RPMI8226 (cell line): ENCODE data around the gene ARHGAP12.
"Not testable (repeated sequence)": the region's sequence is repeated elsewhere in the genome, so short reads cannot be mapped to it uniquely, and the experiment has no call there.

Experiments
- DNase-seq: peaks from one replicate; pipeline ENCODE4 v3.0.0-alpha.2; 2015

ARHGAP12 gene

GRCh38 chr10:31921031-31921430 is 7.6 kb downstream of the ARHGAP12 start:
- no peak for DNase-seq

DNA sequence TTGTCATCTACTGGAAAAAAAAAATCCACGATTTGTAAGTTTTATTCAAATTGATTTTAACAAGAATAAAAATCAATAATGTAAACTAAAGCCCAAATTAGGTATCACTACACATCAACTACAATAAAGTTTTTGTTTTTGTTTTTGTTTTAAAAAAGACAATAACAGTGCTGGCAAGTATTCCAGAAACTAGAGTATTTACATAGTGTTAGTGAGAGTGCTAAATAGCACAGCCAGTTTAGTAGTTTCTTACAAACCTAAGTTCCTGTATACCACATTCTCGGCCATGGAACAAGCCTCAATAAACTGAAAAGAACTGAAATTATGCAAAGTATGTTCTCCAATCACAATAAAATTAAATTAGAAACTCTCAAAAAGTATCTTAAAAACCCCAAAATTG is 8.1 kb downstream of the ARHGAP12 start:
- DNase-seq, result no peak

- no peak for DNase-seq
Measured at GRCh38 chr10:31918671-31919409, 9.8 kb downstream of the ARHGAP12 start.

- no peak for DNase-seq
Measured at GRCh38 chr10:31914370-31914769, 14.3 kb downstream of the ARHGAP12 start.

- DNase-seq, result no peak
Measured at GRCh38 chr10:31912898-31913850, 15.5 kb downstream of the ARHGAP12 start.

DNA sequence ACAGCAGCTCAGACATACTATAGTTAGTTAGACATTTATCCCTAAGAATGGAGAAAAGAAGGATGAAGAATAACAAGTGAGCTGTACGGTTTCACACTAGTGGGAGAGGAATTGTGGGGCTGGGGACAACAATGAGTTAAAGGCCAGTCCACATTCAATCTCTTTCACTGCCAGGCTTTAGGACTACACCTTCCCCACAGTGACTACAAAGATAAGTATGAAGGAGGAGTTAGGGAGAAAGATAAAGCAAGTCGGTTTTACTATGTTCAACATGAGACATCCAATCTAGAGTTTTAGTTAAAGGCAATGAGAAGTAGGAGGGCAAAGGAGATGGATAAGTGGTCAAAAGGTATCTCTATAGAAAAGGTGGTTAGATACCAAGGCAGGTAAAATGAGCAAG is 16.3 kb downstream of the ARHGAP12 start:
- no peak for DNase-seq

GRCh38 chr10:31910016-31910415 is 18.6 kb downstream of the ARHGAP12 start:
- no peak for DNase-seq

DNA sequence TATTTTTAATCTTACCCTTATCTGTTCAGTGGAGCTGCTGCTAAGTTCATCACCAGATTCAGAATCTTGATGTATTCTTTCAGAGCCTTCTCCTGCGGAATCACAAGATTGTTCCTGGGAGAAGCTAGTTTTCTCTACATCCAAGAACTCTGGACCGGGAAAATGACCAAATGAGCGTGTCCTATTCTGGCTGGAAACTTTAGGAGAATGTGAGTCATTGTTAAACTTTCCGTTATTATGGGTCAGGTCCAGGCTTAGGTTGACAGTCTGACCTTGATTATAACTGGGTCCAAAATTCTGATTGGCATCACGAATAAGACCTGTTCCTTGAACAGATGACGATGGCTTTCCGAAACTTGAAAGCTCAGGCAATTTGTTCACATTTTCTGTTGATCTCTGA is 20.5 kb downstream of the ARHGAP12 start:
- DNase-seq, result no peak

GRCh38 chr10:31906039-31906438 is 22.6 kb downstream of the ARHGAP12 start:
- no peak for DNase-seq

DNA sequence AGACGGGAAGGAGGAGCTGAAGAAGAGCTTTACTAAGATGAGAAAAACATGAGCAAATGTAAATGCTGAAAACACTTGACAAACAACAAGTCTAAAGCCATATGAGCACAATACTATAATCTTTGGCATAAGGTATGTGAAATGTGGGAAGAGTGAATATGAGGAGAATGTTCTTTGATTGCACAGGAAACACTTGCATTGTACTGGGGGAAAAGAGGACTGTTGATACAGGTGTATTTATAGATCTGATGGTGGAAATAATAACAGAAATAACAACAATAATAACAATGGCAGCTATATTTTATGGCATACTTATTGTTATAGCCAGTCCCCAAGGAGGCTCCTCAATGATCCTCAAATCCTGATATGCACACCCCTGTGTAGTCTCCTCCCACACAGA is 23.0 kb downstream of the ARHGAP12 start:
- no peak for DNase-seq

DNA sequence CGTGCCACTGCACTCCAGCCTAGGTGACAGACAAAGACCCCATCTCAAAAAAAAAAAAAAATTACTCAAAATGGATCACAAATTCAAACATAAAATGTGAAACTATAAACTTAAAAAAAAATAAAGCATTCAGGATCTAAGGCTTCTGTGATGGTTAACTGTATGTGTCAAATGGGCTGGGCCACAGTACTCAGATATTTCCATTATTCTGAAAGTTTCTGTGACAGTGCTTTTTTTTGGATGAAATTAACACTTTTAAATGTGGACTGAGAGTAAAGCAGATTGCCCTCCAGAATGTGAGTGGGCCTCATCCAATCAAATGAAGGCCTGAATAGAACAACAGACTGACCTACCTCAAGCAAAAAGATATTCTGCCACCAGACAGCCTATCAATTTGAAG is 26.0 kb downstream of the ARHGAP12 start:
- DNase-seq, result no peak

- no peak for DNase-seq
Measured at GRCh38 chr10:31897506-31897905, 31.1 kb downstream of the ARHGAP12 start.

DNA sequence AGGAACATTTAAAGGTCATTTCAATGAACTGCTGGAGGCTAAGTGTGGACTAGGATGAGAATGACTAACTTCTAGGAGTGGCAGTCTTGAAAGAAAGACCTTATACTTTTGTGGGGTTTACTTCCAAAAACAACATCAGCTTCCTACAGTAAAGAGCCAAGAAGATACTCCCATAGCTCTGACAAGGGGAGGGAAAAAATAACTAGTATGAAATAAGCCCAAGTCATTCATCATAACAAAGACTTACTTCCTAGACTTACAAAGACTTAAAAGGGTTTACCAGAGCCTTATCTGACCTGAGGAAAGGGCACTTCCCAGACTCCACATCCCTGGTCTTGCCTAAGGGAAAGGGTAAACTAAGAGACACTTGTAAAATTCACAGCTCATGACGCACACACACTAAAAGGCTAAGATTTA is 31.7 kb downstream of the ARHGAP12 start:
- DNase-seq, result no peak

- DNase-seq, result not testable (repeated sequence)
Measured at GRCh38 chr10:31895722-31896121, 32.9 kb downstream of the ARHGAP12 start.

DNA sequence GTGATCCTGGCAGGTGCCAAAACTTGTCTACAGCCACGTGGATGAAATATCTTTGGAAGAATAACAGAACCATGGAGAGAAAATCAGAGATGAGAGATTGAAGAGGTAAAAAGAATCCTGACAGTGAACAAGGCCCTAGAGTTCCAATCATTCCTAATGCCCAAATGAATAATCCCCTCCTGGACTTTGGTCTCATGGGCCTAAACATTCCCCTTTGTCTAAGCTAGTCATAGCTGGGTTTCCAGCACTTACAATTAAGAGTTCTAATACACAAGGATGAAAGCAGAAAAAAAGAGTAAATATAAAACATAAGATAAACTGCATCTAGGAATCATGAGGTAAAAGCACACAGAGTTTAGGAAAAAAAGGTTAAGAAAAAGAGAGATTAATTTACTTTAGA is 40.2 kb downstream of the ARHGAP12 start:
- no peak for DNase-seq

DNA sequence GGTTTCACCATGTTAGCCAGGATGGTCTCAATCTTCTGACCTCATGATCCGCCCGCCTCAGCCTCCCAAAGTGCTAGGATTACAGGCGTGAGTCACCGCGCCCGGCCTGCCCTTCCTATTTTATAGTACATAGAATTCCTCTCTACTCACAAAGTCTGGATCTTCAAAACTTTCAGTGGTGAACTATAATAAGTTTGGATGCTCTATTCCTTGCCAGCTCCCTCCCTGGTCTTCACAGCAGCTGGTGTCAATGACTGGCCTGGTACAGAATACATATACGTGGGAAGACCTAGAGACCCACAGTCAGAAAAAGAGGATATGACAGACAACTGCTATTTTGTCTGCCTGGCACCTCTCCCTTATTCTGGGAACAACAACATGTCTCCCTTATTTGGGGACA is 40.8 kb downstream of the ARHGAP12 start:
- DNase-seq, result no peak

DNA sequence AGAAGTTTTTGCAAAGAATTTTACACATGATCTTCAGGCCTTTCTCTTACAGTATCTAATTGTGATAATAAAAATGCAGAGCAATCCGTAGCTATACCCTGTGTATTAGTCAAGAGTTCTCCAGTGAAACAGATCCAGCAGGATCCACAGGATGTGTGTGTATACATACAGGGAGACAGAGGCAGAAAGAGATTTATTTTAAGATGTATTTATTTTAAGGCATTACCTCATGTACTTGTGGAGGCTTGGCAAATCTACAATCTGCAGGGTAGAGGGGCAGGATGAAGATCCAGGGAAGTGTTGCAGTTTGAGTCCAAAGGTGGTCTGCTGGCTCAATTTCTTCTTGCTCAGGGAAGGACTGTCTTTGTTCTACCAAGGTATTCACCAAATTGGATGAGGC is 41.7 kb downstream of the ARHGAP12 start:
- DNase-seq, result no peak

GRCh38 chr10:31885971-31886370 is 42.7 kb downstream of the ARHGAP12 start:
- DNase-seq, result no peak

- no peak for DNase-seq
Measured at GRCh38 chr10:31884386-31884785, 44.2 kb downstream of the ARHGAP12 start.

DNA sequence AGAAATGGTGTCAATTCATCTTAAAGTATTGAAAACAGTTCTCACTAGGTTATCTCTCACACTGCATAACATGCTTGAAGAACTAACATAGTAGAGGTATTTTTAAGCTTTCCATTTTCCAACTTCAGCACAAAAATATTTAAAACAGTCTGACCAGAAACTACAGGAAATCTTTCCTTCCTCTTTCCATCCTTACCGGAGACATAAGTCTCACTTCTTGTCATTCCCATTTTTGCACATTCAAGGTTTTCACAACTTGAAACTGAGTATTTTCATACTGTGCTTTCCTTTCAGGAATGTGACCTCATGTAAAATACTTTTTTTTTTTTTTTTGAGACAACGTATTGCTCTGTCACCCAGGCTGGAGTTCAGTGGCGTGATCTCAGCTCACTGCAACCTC is 45.2 kb downstream of the ARHGAP12 start:
- no peak for DNase-seq

DNA sequence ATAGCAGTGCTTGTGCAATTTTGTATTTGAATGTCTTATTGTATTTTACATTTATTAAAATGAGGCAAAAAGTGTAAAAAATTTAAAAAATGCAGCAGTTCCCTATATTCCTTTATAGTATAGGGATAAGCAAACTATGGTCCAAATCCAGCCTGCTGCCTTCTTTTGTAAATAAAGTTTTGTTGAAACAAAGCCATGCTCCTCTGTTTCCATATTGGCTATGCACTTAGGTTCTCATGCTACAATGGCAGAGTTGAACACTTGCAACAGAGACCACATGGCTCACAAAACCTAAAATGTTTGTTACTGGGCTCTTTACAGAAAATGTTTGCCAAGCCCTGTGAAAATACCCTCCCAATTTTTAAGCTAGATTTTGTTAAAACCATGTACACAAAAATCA is 50.1 kb downstream of the ARHGAP12 start:
- no peak for DNase-seq

- no peak for DNase-seq
Measured at GRCh38 chr10:31876652-31877352, 51.8 kb downstream of the ARHGAP12 start.

GRCh38 chr10:31875608-31876007 is 53.0 kb downstream of the ARHGAP12 start:
- DNase-seq, result no peak

DNA sequence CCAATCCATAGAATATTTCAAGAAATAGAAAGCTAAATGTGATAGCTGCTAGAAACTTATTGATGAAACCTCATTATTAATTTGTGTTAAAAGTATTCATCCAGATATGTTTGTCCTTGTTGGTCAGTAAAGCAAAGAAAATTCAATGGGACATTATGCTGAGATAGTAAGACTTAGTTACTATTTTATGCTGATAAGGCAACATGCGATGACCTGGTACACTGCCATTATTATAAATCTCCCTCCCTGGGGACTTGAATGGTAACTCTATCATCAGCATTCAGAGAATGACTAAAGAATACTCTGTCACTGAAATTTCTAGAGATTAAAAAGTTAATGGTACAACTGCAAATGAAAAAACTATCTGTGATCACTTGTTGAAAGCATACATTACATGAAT is 54.9 kb downstream of the ARHGAP12 start:
- no peak for DNase-seq
